ENCODE data around the gene TRPM4.
"Not testable (repeated sequence)": the region's sequence is repeated elsewhere in the genome, so short reads cannot be mapped to it uniquely, and the experiment has no call there.

Gene TRPM4

GRCh38 chr19:49127674-49128544, 29.7 kb upstream of the TRPM4 start:
- DNase-seq = peak; percentile 79

- no peak for DNase-seq
Measured at GRCh38 chr19:49128545-49129237, 28.9 kb upstream of the TRPM4 start.

- no peak for DNase-seq
Measured at GRCh38 chr19:49129238-49129583, 28.4 kb upstream of the TRPM4 start.

GRCh38 chr19:49130325-49130724, 27.3 kb upstream of the TRPM4 start:
- DNase-seq = no peak

GRCh38 chr19:49132974-49133609, 24.5 kb upstream of the TRPM4 start:
- peak; percentile 58 for DNase-seq

- DNase-seq = no peak
Measured at GRCh38 chr19:49133621-49134454, 23.8 kb upstream of the TRPM4 start.

GRCh38 chr19:49135686-49136085, 21.9 kb upstream of the TRPM4 start:
- no peak for DNase-seq

GRCh38 chr19:49136771-49137171, 20.8 kb upstream of the TRPM4 start:
- DNase-seq = no peak

- no peak for DNase-seq
Measured at GRCh38 chr19:49140951-49141350, 16.6 kb upstream of the TRPM4 start.

- DNase-seq = no peak
Measured at GRCh38 chr19:49141352-49141751, 16.2 kb upstream of the TRPM4 start.

- DNase-seq = peak; percentile 80
Measured at GRCh38 chr19:49142866-49143335, 14.7 kb upstream of the TRPM4 start.

- DNase-seq = no peak
Measured at GRCh38 chr19:49145573-49146407, 11.8 kb upstream of the TRPM4 start.

GRCh38 chr19:49146408-49146770, 11.2 kb upstream of the TRPM4 start:
- DNase-seq = not testable (repeated sequence)

GRCh38 chr19:49148044-49148682, 9.4 kb upstream of the TRPM4 start:
- no peak for DNase-seq

GRCh38 chr19:49148784-49149651, 8.6 kb upstream of the TRPM4 start:
- peak; percentile 80 for DNase-seq

- DNase-seq = peak; percentile 62
Measured at GRCh38 chr19:49149652-49150105, 7.9 kb upstream of the TRPM4 start.

- peak; percentile 87 for DNase-seq
Measured at GRCh38 chr19:49150106-49150943, 7.3 kb upstream of the TRPM4 start.

- DNase-seq = no peak
Measured at GRCh38 chr19:49150944-49151243, 6.7 kb upstream of the TRPM4 start.

All from NCI-H510A (cell line).